K562 (cell line): ENCODE measurements around the gene APLF. TPM values are rescaled to one million over a fixed set of nuclear protein-coding genes. Genes with fewer than 3 reads are reported as not detected.

Experiments
- ATAC-seq: fragments of 200-7000 bp; cut with Tn5 transposase; 3 replicates; pipeline ENCODE4 v1.9.1; 2020; ENCODE audit warnings: moderate library complexity
- BruUV-seq: library from RNA; stranded (reverse); fragments of 400-500 nt; replicated peaks from 2 replicates; lab custom pipeline; 2021; lab: Mats Ljungman, UMichigan
- CTCF ChIA-PET: fragments of 300-600 bp; formaldehyde crosslinking; extraction: SDS; loops from one replicate; lab custom pipeline; 2021; ENCODE audit warnings: low intra/inter-chr PET ratio; lab: Yijun Ruan, JAX
- POLR2A ChIA-PET: fragments of 300-600, 350-650 bp; sonication (Branson Sonifier 250); formaldehyde crosslinking; extraction: SDS; loops from one replicate; lab custom pipeline; 2021; ENCODE audit warnings: antibody characterized with exemption, inconsistent platforms; lab: Yijun Ruan, JAX
- DNase-seq, 4 experiments: peaks; one replicate each; pipeline versions ENCODE4 v3.0.0 to v3.0.0-alpha.2; 2011 to 2018; ENCODE audit warnings: low spot score in 3 of 4, mixed read lengths in 3 of 4; ENCODE audit errors: extremely low read depth in 1 of 4
- FAIRE-seq: peaks from 2 replicates; lab custom pipeline; 2011; peaks lifted over from hg19 to GRCh38; lab: Jason Lieb, UNC
- H2AFZ ChIP-seq: 2 replicates; pipeline ENCODE4 v1.6.0; 2011; ENCODE audit warnings: low read depth, low read length, control low read depth, inconsistent platforms
- H3K27ac ChIP-seq: fragments of 200-600 bp; 3 replicates; pipeline ENCODE4 v1.8.0; 2011; ENCODE audit warnings: low read depth, mild to moderate bottlenecking, control low read depth, inconsistent platforms, low read length, moderate library complexity, mixed read lengths; ENCODE audit errors: extremely low read depth
- H3K27me3 ChIP-seq, 2 experiments: fragments of 300-600 bp in 1 of 2; 2 replicates in 1 of 2; 3 replicates in 1 of 2; pipeline versions ENCODE4 v1.6.0 to v1.8.0; 2011; ENCODE audit warnings: inconsistent platforms in 2 of 2, low read length in 2 of 2, mild to moderate bottlenecking in 1 of 2, mixed read lengths in 1 of 2, moderate library complexity in 1 of 2; ENCODE audit not compliant: control insufficient read depth in 2 of 2, insufficient read depth in 2 of 2
- H3K36me3 ChIP-seq: fragments of 300-600 bp; 3 replicates; pipeline ENCODE4 v1.8.0; 2011; ENCODE audit warnings: mild to moderate bottlenecking, low read length, inconsistent platforms; ENCODE audit not compliant: control insufficient read depth, insufficient read depth
- H3K4me1 ChIP-seq, 2 experiments: fragments of 200-600 bp in 1 of 2; replicated peaks in 1 of 2; 2 replicates in 1 of 2; 3 replicates in 1 of 2; pipeline versions ENCODE4 v1.5.1 to v1.8.0; 2011; ENCODE audit warnings: inconsistent platforms in 2 of 2, low read length in 2 of 2, mild to moderate bottlenecking in 1 of 2, mixed read lengths in 1 of 2, moderate library complexity in 1 of 2; ENCODE audit not compliant: control insufficient read depth in 2 of 2, insufficient read depth in 2 of 2
- H3K4me2 ChIP-seq: 2 replicates; pipeline ENCODE4 v1.6.1; 2011; ENCODE audit warnings: low read length, control low read depth, inconsistent platforms, mixed read lengths; ENCODE audit not compliant: insufficient read depth
- H3K4me3 ChIP-seq: fragments of 200-600 bp; sonication (generic), shearing (Covaris generic); 2 replicates; pipeline ENCODE4 v1.5.1; 2016; ENCODE audit warnings: control low read depth, inconsistent platforms
- H3K79me2 ChIP-seq: fragments of 200-600 bp; 3 replicates; pipeline ENCODE4 v1.8.0; 2011; ENCODE audit warnings: low read length, inconsistent platforms; ENCODE audit not compliant: control insufficient read depth, insufficient read depth
- H3K9ac ChIP-seq, 2 experiments: 2 replicates each; pipeline versions ENCODE4 v1.6.0 to v1.6.1; 2011; ENCODE audit warnings: low read depth in 2 of 2, low read length in 2 of 2, control low read depth in 1 of 2, inconsistent platforms in 1 of 2, mild to moderate bottlenecking in 1 of 2, mixed read lengths in 1 of 2; ENCODE audit not compliant: insufficient read depth in 1 of 2
- H3K9me1 ChIP-seq: one replicate; pipeline ENCODE4 v1.6.0; 2011; ENCODE audit warnings: inconsistent platforms, mild to moderate bottlenecking, low read length, moderate library complexity; ENCODE audit not compliant: control insufficient read depth, insufficient read depth
- H3K9me3 ChIP-seq: replicated peaks from 2 replicates; pipeline ENCODE4 v1.5.1; 2011; ENCODE audit warnings: low read depth, low read length, inconsistent platforms; ENCODE audit not compliant: control insufficient read depth, insufficient read depth
- H4K20me1 ChIP-seq: replicated peaks from 2 replicates; pipeline ENCODE4 v1.6.1; 2011; ENCODE audit warnings: low read length, inconsistent platforms, mixed read lengths; ENCODE audit not compliant: control insufficient read depth, insufficient read depth
- ESRRA ChIP-seq: fragments of 450-650 bp; IDR thresholded peaks from 2 replicates; pipeline ENCODE4 v1.6.1; 2014; ENCODE audit warnings: low read depth, mild to moderate bottlenecking, moderate library complexity, borderline replicate concordance
- EWSR1 ChIP-seq: fragments of 450-650 bp; IDR thresholded peaks from 2 replicates; pipeline ENCODE4 v1.6.1; 2018; ENCODE audit warnings: borderline replicate concordance, mild to moderate bottlenecking, low read depth, moderate library complexity; ENCODE audit not compliant: partially characterized antibody
- FOXJ2 ChIP-seq: fragments of 200-800 bp; sonication (Bioruptor generic); IDR thresholded peaks from 2 replicates; pipeline ENCODE4 v1.6.1; 2016; ENCODE audit warnings: missing genetic modification characterization, missing compliant biosample characterization
- MEIS2 ChIP-seq: fragments of 450-650 bp; IDR thresholded peaks from 2 replicates; pipeline ENCODE4 v1.6.1; 2014; ENCODE audit warnings: mild to moderate bottlenecking; ENCODE audit not compliant: partially characterized antibody
- PCBP1 ChIP-seq: fragments of 200-400 bp; formaldehyde crosslinking; IDR thresholded peaks from 2 replicates; pipeline ENCODE4 v1.6.1; 2018; ENCODE audit warnings: mild to moderate bottlenecking, low read depth, low read length; ENCODE audit not compliant: poor library complexity, severe bottlenecking
- RB1 ChIP-seq: fragments of 450-650 bp; IDR thresholded peaks from 2 replicates; pipeline ENCODE4 v1.6.1; 2017; ENCODE audit warnings: low read depth, mild to moderate bottlenecking
- ZNF282 ChIP-seq: sonication (generic); formaldehyde crosslinking; IDR thresholded peaks from 2 replicates; pipeline ENCODE4 v1.8.1; 2023; ENCODE audit warnings: missing genetic modification reagents
- ZSCAN29 ChIP-seq: fragments of 450-650 bp; IDR thresholded peaks from 2 replicates; pipeline ENCODE4 v1.6.1; 2017
- WGBS: fragments of 100-300 bp; shearing (Covaris generic); methylation state at CpG from one replicate; pipeline ENCODE4 v1.1.6; 2016; ENCODE audit warnings: low coverage, mixed read lengths; ENCODE audit not compliant: insufficient coverage; ENCODE audit errors: missing lambda C conversion rate; 5-methylcytosine and 5-hydroxymethylcytosine counted together
- in situ Hi-C: fragments of 300-500 bp; cut with MboI; formaldehyde crosslinking; loops from 4 replicates; pipeline ENCODE4 v1.15.0; 2018; ENCODE audit warnings: inconsistent platforms, mixed read lengths
- intact Hi-C: fragments of 100-400 bp; cut with micrococcal nuclease; formaldehyde crosslinking; loops from 2 replicates; pipeline ENCODE4 v1.14.2; 2022
- polyA plus RNA-seq, 8 experiments: library from polyadenylated mRNA; depleted of rRNA in 4 of 8; stranded (reverse) in 5 of 8; unstranded in 3 of 8; fragments of >200 nt; fragmentation: Nextera tagmentation in 2 of 8; fragmentation: Illumina TruSeq in 1 of 8; extraction: Ambion mirVana in 2 of 8; extraction: Trizol in 1 of 8; gene quantifications; 2 replicates each; pipeline versions ENCODE4 v1.2.1 to v1.2.3, GENCODE V29; 2011 to 2014; ENCODE audit warnings: inconsistent platforms in 1 of 8, missing spikeins in 1 of 8
- total RNA-seq, 7 experiments: library from RNA; depleted of rRNA in 6 of 7; stranded (reverse); fragments of >200 nt in 6 of 7; fragmentation: Illumina TruSeq in 2 of 7; extraction: Trizol in 2 of 7; gene quantifications; 2 replicates each; pipeline versions ENCODE4 v1.2.1 to v1.2.3, GENCODE V29; 2011 to 2021; ENCODE audit warnings: low replicate concordance in 1 of 7

APLF gene
- total and polyA plus RNA-seq, 9 of the 15 experiments (the other 6 are each of a cell fraction or from before 2014, with no cell fraction given): 0.07 to 1.1 (median 0.71) TPM

GRCh38 chr2:68560545-68560944, 93.2 kb downstream of the APLF start:
- 86% methylated on average over 2 of the region's 2 CpGs for WGBS
- no peak overlapping the region for H3K9ac ChIP-seq
- DNase-seq: no peak
- no peaks in the 10 kb centered on the region for H3K9me3 ChIP-seq
- in situ Hi-C loops (no loop called here), intact Hi-C loops (no loop called here)
- no peaks in the 10 kb centered on the region for H4K20me1 ChIP-seq
- H3K4me1 ChIP-seq: peaks cover 4 to 27% of the 10 kb centered on the region in 2 experiments; a peak in 4 of 5 replicates
- no peaks in the 10 kb centered on the region for H3K27me3 ChIP-seq
- H3K79me2 ChIP-seq: no peaks in the 10 kb centered on the region
- no peaks in the 10 kb centered on the region for H3K9me1 ChIP-seq
- ChIA-PET POLR2A (interaction anchor here (0.6 to 1.2 kb wide), 2 partner anchors 9 to 371 kb away, joined by 3 read pairs; no protein-coding TSS in a partner anchor), CTCF (no interaction called here)
- H2AFZ ChIP-seq: no peak overlapping the region
- no peak for ATAC-seq
- TF ChIP-seq ZSCAN29 (no peak), RB1 (no peak), ZNF282 (CRISPR knock-in tag) (no peak), PCBP1 (no peak), FOXJ2 (tag) (no peak), EWSR1 (no peak)
- H3K36me3 ChIP-seq: no peaks in the 10 kb centered on the region
- FAIRE-seq: no peak
- no peak overlapping the region for H3K4me3 ChIP-seq
- no peak overlapping the region for H3K27ac ChIP-seq
- H3K4me2 ChIP-seq: no peak overlapping the region
- BruUV-seq: no TSS peak

GRCh38 chr2:68561372-68561771, 94.0 kb downstream of the APLF start:
- no peak for DNase-seq
- Histone ChIP-seq H3K9me3 (no peaks in the 10 kb centered on the region), H4K20me1 (no peaks in the 10 kb centered on the region), H3K36me3 (no peaks in the 10 kb centered on the region), H3K27ac (no peak overlapping the region), H3K4me1 (peaks cover 4 to 33% of the 10 kb centered on the region in 2 experiments; a peak in 4 of 5 replicates), H3K4me3 (no peak overlapping the region), H2AFZ (no peak overlapping the region; the same call in none of the 2 replicates), H3K4me2 (no peak overlapping the region), H3K9me1 (no peaks in the 10 kb centered on the region), H3K79me2 (no peaks in the 10 kb centered on the region), H3K27me3 (no peaks in the 10 kb centered on the region), H3K9ac (no peak overlapping the region)
- WGBS: 84% methylated on average over 3 of the region's 3 CpGs
- FAIRE-seq: no peak
- BruUV-seq: no TSS peak
- intact Hi-C loops: no loop called here
- no peak for ATAC-seq
- in situ Hi-C loops: no loop called here
- TF ChIP-seq MEIS2 (peak; percentile 5), ESRRA (no peak)
- POLR2A ChIA-PET: interaction anchor here (0.6 to 1.2 kb wide), 3 partner anchors 9 to 372 kb away, joined by 3 read pairs; no protein-coding TSS in a partner anchor
- CTCF ChIA-PET: no interaction called here
